ENCODE results near the gene ERP29. TPM values are rescaled to one million over a fixed set of nuclear protein-coding genes. Genes with fewer than 3 reads are reported as not detected.

Gene ERP29
- total and polyA plus RNA-seq, 2 experiments from 2014 or later = 105 to 131 TPM

- DNase-seq (ENCODE audit: low read depth in 1 of 2, low spot score in 1 of 2) = no peak
- H3K4me3 ChIP-seq = no peak overlapping the region
- TF ChIP-seq CTCF (IDR thresholded peaks at IDR 0.05; ENCODE audit: low read depth, low read length) = no peak
- no peaks in the 10 kb centered on the region for H3K4me1 ChIP-seq (ENCODE audit: low read depth)
- H3K36me3 ChIP-seq = peaks cover 84% of the 10 kb centered on the region
- H3K27ac ChIP-seq = no peak overlapping the region
- H3K9me3 ChIP-seq (ENCODE audit: low read depth) = no peaks in the 10 kb centered on the region
- H3K27me3 ChIP-seq = no peaks in the 10 kb centered on the region
Observed at GRCh38 chr12:112049351-112049750, 36.1 kb downstream of the ERP29 start.

GRCh38 chr12:112061137-112061536 lies 47.9 kb downstream of the ERP29 start:
- peaks cover 65% of the 10 kb centered on the region for H3K36me3 ChIP-seq

GRCh38 chr12:112063273-112063672 lies 50.0 kb downstream of the ERP29 start:
- no peaks in the 10 kb centered on the region for H3K4me1 ChIP-seq (ENCODE audit: low read depth)
- H3K27ac ChIP-seq = no peak overlapping the region
- DNase-seq (ENCODE audit: low read depth in 1 of 2, low spot score in 1 of 2) = no peak
- TF ChIP-seq CTCF (IDR thresholded peaks at IDR 0.05; ENCODE audit: low read depth, low read length) = no peak
- no peaks in the 10 kb centered on the region for H3K27me3 ChIP-seq
- peaks cover 64% of the 10 kb centered on the region for H3K36me3 ChIP-seq
- no peak overlapping the region for H3K4me3 ChIP-seq
- H3K9me3 ChIP-seq (ENCODE audit: low read depth) = no peaks in the 10 kb centered on the region

More at GRCh38 chr12:112061137-112061536, 47.9 kb downstream of the ERP29 start:
- no peak for TF ChIP-seq CTCF (IDR thresholded peaks at IDR 0.05; ENCODE audit: low read depth, low read length)
- H3K4me1 ChIP-seq (ENCODE audit: low read depth) = no peaks in the 10 kb centered on the region
- DNase-seq (ENCODE audit: low read depth in 1 of 2, low spot score in 1 of 2) = no peak
- no peaks in the 10 kb centered on the region for H3K27me3 ChIP-seq
- H3K9me3 ChIP-seq (ENCODE audit: low read depth) = no peaks in the 10 kb centered on the region
- no peak overlapping the region for H3K27ac ChIP-seq
- H3K4me3 ChIP-seq = no peak overlapping the region

GRCh38 chr12:112066566-112066965 lies 53.3 kb downstream of the ERP29 start:
- TF ChIP-seq CTCF (IDR thresholded peaks at IDR 0.05; ENCODE audit: low read depth, low read length) = no peak
- peaks cover 76% of the 10 kb centered on the region for H3K36me3 ChIP-seq
- no peaks in the 10 kb centered on the region for H3K9me3 ChIP-seq (ENCODE audit: low read depth)
- no peak overlapping the region for H3K4me3 ChIP-seq
- H3K27me3 ChIP-seq = no peaks in the 10 kb centered on the region
- DNase-seq (ENCODE audit: low read depth in 1 of 2, low spot score in 1 of 2) = no peak
- peak overlapping the region; percentile 60 for H3K27ac ChIP-seq
- no peaks in the 10 kb centered on the region for H3K4me1 ChIP-seq (ENCODE audit: low read depth)

Other genes starting within 250 kb of the ERP29 start
- gene ALDH2, start 246.5 kb upstream of the ERP29 start, total RNA-seq = 99.2 and 130 TPM in 2 replicates
- gene ALDH2, start 246.5 kb upstream of the ERP29 start, polyA plus RNA-seq = 164 and 212 TPM in 2 replicates
- gene MAPKAPK5, start 171.2 kb upstream of the ERP29 start, total RNA-seq = 81.0 and 92.9 TPM in 2 replicates
- gene MAPKAPK5, start 171.2 kb upstream of the ERP29 start, polyA plus RNA-seq = 64.3 and 81.2 TPM in 2 replicates
- gene TMEM116, start 261 bp upstream of the ERP29 start, total RNA-seq = 12.9 and 16.6 TPM in 2 replicates
- gene TMEM116, start 261 bp upstream of the ERP29 start, polyA plus RNA-seq = 30.4 and 33.8 TPM in 2 replicates
- gene NAA25, start 95.4 kb downstream of the ERP29 start, total RNA-seq = 12.3 and 25.9 TPM in 2 replicates
- 30.6 and 46.7 TPM in 2 replicates for gene NAA25, start 95.4 kb downstream of the ERP29 start, polyA plus RNA-seq
- gene TRAFD1, start 112.1 kb downstream of the ERP29 start, total RNA-seq = 34.5 and 41.3 TPM in 2 replicates
- 60.6 and 66.8 TPM in 2 replicates for gene TRAFD1, start 112.1 kb downstream of the ERP29 start, polyA plus RNA-seq